Stimulated activated memory B cell treated with anti-CD40 and anti-IgM and Interleukin-4, amounts not matched to agents 10 μg/mL and 1 μg/mL and 100 μg/mL, for 72 hours (primary cell): Measurements from ENCODE around the gene BCL2.

Experiments used
- ATAC-seq: fragments of 150-1000 bp; cut with Tn5 transposase; 2 replicates; pipeline ENCODE4 v1.10.0; 2021
- H3K27ac Mint-ChIP-seq: one replicate; pipeline ENCODE4 v1.8.0; 2022; ENCODE audit warnings: mild to moderate bottlenecking, mixed read lengths
- H3K27me3 Mint-ChIP-seq: one replicate; pipeline ENCODE4 v1.8.0; 2022; ENCODE audit warnings: mixed read lengths
- H3K36me3 Mint-ChIP-seq: one replicate; pipeline ENCODE4 v1.8.0; 2022; ENCODE audit warnings: mixed read lengths
- H3K4me1 Mint-ChIP-seq: one replicate; pipeline ENCODE4 v1.8.0; 2022; ENCODE audit warnings: mixed read lengths
- H3K4me3 Mint-ChIP-seq: one replicate; pipeline ENCODE4 v1.8.0; 2022; ENCODE audit warnings: mild to moderate bottlenecking, moderate library complexity, mixed read lengths
- H3K9me3 Mint-ChIP-seq: one replicate; pipeline ENCODE4 v1.8.0; 2022; ENCODE audit warnings: mixed read lengths

BCL2 gene

GRCh38 chr18:63253428-63254372 lies 65.9 kb downstream of the BCL2 start:
- Mint-ChIP-seq H3K4me3 (no peak overlapping the region), H3K4me1 (peaks cover 62% of the 10 kb centered on the region), H3K36me3 (peaks cover 60% of the 10 kb centered on the region), H3K9me3 (peaks cover 4% of the 10 kb centered on the region), H3K27me3 (no peaks in the 10 kb centered on the region), H3K27ac (no peak overlapping the region)
- ATAC-seq, result no peak

- no peak for ATAC-seq
- H3K9me3 Mint-ChIP-seq, result peaks cover 4% of the 10 kb centered on the region
- H3K4me1 Mint-ChIP-seq, result peaks cover 62% of the 10 kb centered on the region
- no peak overlapping the region for H3K4me3 Mint-ChIP-seq
- H3K27ac Mint-ChIP-seq, result peak overlapping the region; percentile 71
- peaks cover 57% of the 10 kb centered on the region for H3K36me3 Mint-ChIP-seq
- H3K27me3 Mint-ChIP-seq, result no peaks in the 10 kb centered on the region
These were observed 66.6 kb downstream of the BCL2 start for GRCh38 chr18:63253014-63253413.

GRCh38 chr18:63249771-63250170 lies 69.8 kb downstream of the BCL2 start:
- Mint-ChIP-seq H3K4me1 (peaks cover 52% of the 10 kb centered on the region), H3K4me3 (no peak overlapping the region), H3K27me3 (no peaks in the 10 kb centered on the region), H3K36me3 (peaks cover 46% of the 10 kb centered on the region), H3K9me3 (peaks cover 4% of the 10 kb centered on the region), H3K27ac (peak overlapping the region; percentile 57)
- no peak for ATAC-seq

GRCh38 chr18:63247926-63248325 lies 71.6 kb downstream of the BCL2 start:
- Mint-ChIP-seq H3K27me3 (no peaks in the 10 kb centered on the region), H3K4me1 (peaks cover 45% of the 10 kb centered on the region), H3K9me3 (peaks cover 4% of the 10 kb centered on the region), H3K27ac (no peak overlapping the region), H3K36me3 (peaks cover 41% of the 10 kb centered on the region), H3K4me3 (no peak overlapping the region)
- no peak for ATAC-seq

- peaks cover 1% of the 10 kb centered on the region for H3K9me3 Mint-ChIP-seq
- H3K36me3 Mint-ChIP-seq, result peaks cover 41% of the 10 kb centered on the region
These were observed 72.1 kb downstream of the BCL2 start for GRCh38 chr18:63247506-63247905.

GRCh38 chr18:63245600-63245999 lies 74.0 kb downstream of the BCL2 start:
- Mint-ChIP-seq H3K4me1 (peaks cover 49% of the 10 kb centered on the region), H3K36me3 (peaks cover 52% of the 10 kb centered on the region), H3K4me3 (no peak overlapping the region), H3K27ac (peak overlapping the region; percentile 59), H3K9me3 (no peaks in the 10 kb centered on the region), H3K27me3 (no peaks in the 10 kb centered on the region)
- ATAC-seq, result no peak

More at GRCh38 chr18:63247506-63247905, 72.1 kb downstream of the BCL2 start:
- no peak for ATAC-seq
- Mint-ChIP-seq H3K4me1 (peaks cover 45% of the 10 kb centered on the region), H3K27me3 (no peaks in the 10 kb centered on the region), H3K27ac (no peak overlapping the region), H3K4me3 (no peak overlapping the region)

GRCh38 chr18:63244607-63245006 lies 75.0 kb downstream of the BCL2 start:
- H3K36me3 Mint-ChIP-seq, result peaks cover 52% of the 10 kb centered on the region
- ATAC-seq, result no peak
- H3K27me3 Mint-ChIP-seq, result no peaks in the 10 kb centered on the region
- H3K27ac Mint-ChIP-seq, result peak overlapping the region; percentile 59
- no peak overlapping the region for H3K4me3 Mint-ChIP-seq
- peaks cover 46% of the 10 kb centered on the region for H3K4me1 Mint-ChIP-seq
- H3K9me3 Mint-ChIP-seq, result no peaks in the 10 kb centered on the region

GRCh38 chr18:63241760-63242159 lies 77.8 kb downstream of the BCL2 start:
- Mint-ChIP-seq H3K27me3 (no peaks in the 10 kb centered on the region), H3K4me1 (peaks cover 40% of the 10 kb centered on the region), H3K36me3 (peaks cover 58% of the 10 kb centered on the region), H3K27ac (peak overlapping the region; percentile 26), H3K9me3 (no peaks in the 10 kb centered on the region), H3K4me3 (no peak overlapping the region)
- no peak for ATAC-seq

- no peak overlapping the region for H3K4me3 Mint-ChIP-seq
- no peaks in the 10 kb centered on the region for H3K27me3 Mint-ChIP-seq
- H3K4me1 Mint-ChIP-seq, result peaks cover 40% of the 10 kb centered on the region
- H3K36me3 Mint-ChIP-seq, result peaks cover 58% of the 10 kb centered on the region
- H3K27ac Mint-ChIP-seq, result peak overlapping the region; percentile 26
- ATAC-seq, result no peak
- peaks cover 3% of the 10 kb centered on the region for H3K9me3 Mint-ChIP-seq
These were observed 78.3 kb downstream of the BCL2 start for GRCh38 chr18:63241317-63241712.

GRCh38 chr18:63240531-63241316 lies 78.8 kb downstream of the BCL2 start:
- H3K4me1 Mint-ChIP-seq, result peaks cover 40% of the 10 kb centered on the region
- H3K9me3 Mint-ChIP-seq, result peaks cover 3% of the 10 kb centered on the region
- no peak overlapping the region for H3K4me3 Mint-ChIP-seq
- peaks cover 63% of the 10 kb centered on the region for H3K36me3 Mint-ChIP-seq
- no peak for ATAC-seq
- H3K27ac Mint-ChIP-seq, result no peak overlapping the region
- H3K27me3 Mint-ChIP-seq, result no peaks in the 10 kb centered on the region

- Mint-ChIP-seq H3K27ac (peak overlapping the region; percentile 51), H3K36me3 (peaks cover 74% of the 10 kb centered on the region), H3K4me1 (peaks cover 46% of the 10 kb centered on the region)
These were observed 80.9 kb downstream of the BCL2 start for GRCh38 chr18:63238693-63239075.

GRCh38 chr18:63237881-63238692 lies 81.5 kb downstream of the BCL2 start:
- ATAC-seq, result no peak
- peaks cover 49% of the 10 kb centered on the region for H3K4me1 Mint-ChIP-seq

More at GRCh38 chr18:63238693-63239075, 80.9 kb downstream of the BCL2 start:
- Mint-ChIP-seq H3K27me3 (no peaks in the 10 kb centered on the region), H3K4me3 (no peak overlapping the region), H3K9me3 (peaks cover 3% of the 10 kb centered on the region)
- no peak for ATAC-seq

GRCh38 chr18:63236921-63237846 lies 82.4 kb downstream of the BCL2 start:
- H3K27me3 Mint-ChIP-seq, result no peaks in the 10 kb centered on the region
- H3K4me3 Mint-ChIP-seq, result no peak overlapping the region
- H3K9me3 Mint-ChIP-seq, result peaks cover 3% of the 10 kb centered on the region
- ATAC-seq, result no peak
- H3K36me3 Mint-ChIP-seq, result peaks cover 63% of the 10 kb centered on the region
- H3K27ac Mint-ChIP-seq, result peak overlapping the region; percentile 35
- H3K4me1 Mint-ChIP-seq, result peaks cover 49% of the 10 kb centered on the region

More at GRCh38 chr18:63237881-63238692, 81.5 kb downstream of the BCL2 start:
- H3K27me3 Mint-ChIP-seq, result no peaks in the 10 kb centered on the region
- H3K9me3 Mint-ChIP-seq, result peaks cover 3% of the 10 kb centered on the region
- no peak overlapping the region for H3K4me3 Mint-ChIP-seq
- peaks cover 68% of the 10 kb centered on the region for H3K36me3 Mint-ChIP-seq
- peak overlapping the region; percentile 51 for H3K27ac Mint-ChIP-seq

GRCh38 chr18:63236406-63236805 lies 83.2 kb downstream of the BCL2 start:
- Mint-ChIP-seq H3K36me3 (peaks cover 60% of the 10 kb centered on the region), H3K4me3 (no peak overlapping the region), H3K4me1 (peaks cover 56% of the 10 kb centered on the region), H3K27ac (peak overlapping the region; percentile 61), H3K27me3 (no peaks in the 10 kb centered on the region), H3K9me3 (peaks cover 3% of the 10 kb centered on the region)
- no peak for ATAC-seq
